Myocyte (in vitro differentiated cells): ENCODE measurements around the gene PCBP4. TPM values are rescaled to one million over a fixed set of nuclear protein-coding genes. Genes with fewer than 3 reads are reported as not detected.
"Not testable (repeated sequence)": the region's sequence is repeated elsewhere in the genome, so short reads cannot be mapped to it uniquely, and the experiment has no call there.

ENCODE experiments used
- DNase-seq: peaks from one replicate; pipeline ENCODE4 v3.0.0-alpha.2; 2012; ENCODE audit warnings: low read depth
- total RNA-seq: library from RNA; depleted of rRNA; stranded (reverse); fragments of >200 nt; gene quantifications from 2 replicates; pipeline ENCODE4 v1.2.3, GENCODE V29; 2014

The PCBP4 gene
- total RNA-seq, 1 donor from 2014 or later, result 159 TPM

DNA sequence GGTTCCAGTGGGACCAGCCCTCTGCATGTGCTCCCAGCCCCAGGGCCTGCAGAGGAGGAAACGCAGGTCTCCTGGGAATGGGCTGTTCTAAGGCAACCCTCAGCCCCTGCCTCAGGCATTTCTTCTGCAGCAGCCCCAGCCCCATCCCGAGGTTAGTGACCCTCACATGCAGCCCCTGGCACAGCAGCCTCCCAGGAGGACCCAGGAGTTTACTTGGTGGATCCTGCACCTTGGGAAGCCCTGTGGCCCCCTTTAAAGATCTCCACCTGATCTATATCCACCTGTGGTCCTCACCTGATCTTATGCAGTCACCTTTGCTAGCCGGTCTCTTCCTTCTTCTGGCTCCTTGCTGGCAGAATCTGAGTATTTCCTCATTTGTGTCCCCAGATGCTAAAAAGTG, 38.3 kb downstream of the PCBP4 start:
- not testable (repeated sequence) for DNase-seq

DNA sequence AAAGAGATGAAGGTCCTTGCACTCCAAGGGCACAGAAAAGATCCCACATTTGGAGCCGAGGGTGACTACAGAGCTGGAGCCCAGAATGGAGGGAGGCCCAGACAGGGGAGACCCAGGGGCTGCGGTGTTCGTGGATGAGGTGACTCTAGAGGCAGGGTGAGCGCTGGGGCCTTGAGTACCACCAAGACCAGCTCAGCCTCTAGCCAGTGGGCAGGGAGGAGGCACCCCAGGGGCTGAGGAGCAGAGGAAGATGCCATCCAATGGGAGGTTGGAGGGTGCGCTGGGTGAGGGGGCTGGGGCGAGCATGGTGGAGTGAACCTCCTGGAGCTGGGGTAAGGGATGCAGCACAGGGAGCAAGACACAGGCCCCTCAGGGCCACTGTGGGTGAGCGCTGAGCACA, 38.8 kb downstream of the PCBP4 start:
- DNase-seq, result no peak

DNA sequence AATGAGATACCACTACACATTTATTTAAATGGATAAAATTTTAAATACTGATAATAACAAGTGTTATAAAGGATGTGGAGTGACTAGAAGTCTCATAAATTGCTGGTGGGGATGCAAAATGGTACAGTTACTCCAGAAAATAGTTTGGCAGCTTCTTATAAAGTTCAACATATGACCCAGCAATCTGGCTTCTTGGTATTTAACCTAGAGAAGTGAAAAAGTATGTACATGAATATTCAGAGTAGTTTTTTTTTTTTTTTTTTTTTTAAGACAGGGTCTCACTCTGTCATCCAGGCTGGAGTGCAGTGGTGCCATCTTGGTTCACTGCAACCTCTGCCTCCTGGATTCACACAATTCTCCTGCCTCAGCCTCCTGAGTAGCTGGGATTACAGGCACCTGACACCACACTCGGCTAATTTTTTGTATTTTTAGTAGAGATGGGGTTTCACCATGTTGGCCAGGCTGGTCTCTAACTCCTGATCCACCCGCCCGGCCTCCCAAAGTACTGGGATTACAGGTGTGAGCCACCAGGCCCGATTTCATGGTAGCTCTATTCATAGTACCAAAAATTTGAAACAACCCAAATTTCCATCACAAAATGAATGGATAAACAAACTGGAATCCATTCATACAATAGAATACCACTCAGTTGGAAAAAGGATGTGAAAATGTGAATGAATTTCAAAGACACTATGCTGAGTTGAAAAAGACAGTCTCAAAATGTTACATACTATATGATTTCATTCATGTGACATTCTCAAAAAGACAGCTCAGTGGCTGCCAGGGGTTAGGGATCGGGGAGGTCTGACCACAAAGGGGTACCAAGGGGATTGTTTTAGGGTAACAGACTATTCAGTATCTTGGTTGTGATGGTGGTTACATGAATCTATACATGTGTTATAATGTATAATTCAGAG, 39.9 kb downstream of the PCBP4 start:
- DNase-seq, result no peak

DNA sequence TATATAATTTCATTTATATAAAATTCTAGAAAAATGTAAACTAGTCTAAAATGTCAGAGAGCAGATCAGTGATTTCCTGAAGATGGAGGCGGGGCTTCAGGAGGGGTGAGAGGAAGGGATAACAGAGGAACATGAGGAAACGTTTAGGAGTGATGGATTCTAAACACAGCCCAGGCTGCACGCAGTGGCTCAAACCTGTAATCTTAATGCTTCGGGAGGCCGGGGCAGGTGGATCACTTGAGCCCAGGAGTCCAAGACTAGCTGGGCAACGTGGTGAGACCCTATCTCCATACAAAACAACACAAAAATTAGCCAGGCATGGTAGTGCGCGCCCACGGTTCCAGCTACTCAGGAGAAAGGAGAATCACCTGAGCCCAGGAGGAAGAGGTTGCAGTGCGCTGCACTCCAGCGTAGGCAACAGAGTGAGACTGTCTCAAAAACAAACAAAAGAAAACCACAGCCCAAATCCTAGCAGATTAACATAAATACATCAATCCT, 46.1 kb downstream of the PCBP4 start:
- no peak for DNase-seq

DNA sequence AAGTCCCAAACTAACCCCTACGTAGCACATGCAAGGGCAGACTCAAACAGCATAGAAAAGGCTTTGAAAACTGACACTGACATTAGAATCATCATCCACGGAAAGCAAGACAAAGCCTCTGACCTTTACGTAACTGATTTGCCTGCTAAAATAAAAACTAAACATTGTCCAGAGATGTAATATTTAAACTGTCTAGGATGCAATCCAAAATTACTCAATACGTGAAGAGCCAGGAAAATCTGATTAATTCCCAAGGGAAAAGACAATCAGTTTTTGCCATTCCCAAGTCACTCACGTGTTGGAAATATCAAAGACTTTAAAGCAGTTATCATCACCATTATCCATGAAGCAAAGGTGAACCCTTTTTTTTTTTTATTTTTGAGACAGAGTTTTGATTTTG, 50.8 kb downstream of the PCBP4 start:
- DNase-seq, result no peak

DNA sequence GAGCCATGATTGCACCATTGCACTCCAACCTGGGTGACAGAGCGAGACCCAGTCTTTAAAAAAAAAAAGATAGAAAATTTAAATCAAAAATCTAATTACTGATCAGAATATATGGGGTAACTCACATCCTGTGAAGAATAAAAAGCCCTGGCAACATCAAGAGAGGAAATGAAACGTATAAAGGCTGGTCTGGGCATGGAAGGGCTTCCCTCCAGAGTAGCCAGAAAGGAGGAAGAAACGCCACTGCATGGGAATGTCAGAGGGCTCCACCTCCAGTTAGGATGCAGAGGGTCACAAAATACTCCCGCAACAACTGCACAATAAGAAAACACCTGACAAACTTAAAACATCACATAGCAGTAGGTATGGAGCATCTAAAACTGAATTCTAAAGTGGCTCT, 59.2 kb downstream of the PCBP4 start:
- DNase-seq, result no peak

Other genes with a start within 250 kb of the PCBP4 start
- not detected in 2 replicates for gene IQCF6, start 188.2 kb downstream of the PCBP4 start, total RNA-seq
- not detected in 2 replicates for gene IQCF2, start 105.8 kb downstream of the PCBP4 start, total RNA-seq
- gene IQCF5, start 91.9 kb downstream of the PCBP4 start, total RNA-seq, result not detected in 2 replicates
- gene IQCF1, start 64.1 kb downstream of the PCBP4 start, total RNA-seq, result not detected in 2 replicates
- gene RRP9, start 25.6 kb downstream of the PCBP4 start, total RNA-seq, result 22.1 and 22.3 TPM in 2 replicates
- 21.7 and 24.0 TPM in 2 replicates for gene PARP3, start 25.1 kb downstream of the PCBP4 start, total RNA-seq
- gene GPR62, start 12.1 kb downstream of the PCBP4 start, total RNA-seq, result not detected in 2 replicates
- gene ABHD14B, start 6.6 kb upstream of the PCBP4 start, total RNA-seq, result 31.6 and 32.5 TPM in 2 replicates
- gene ABHD14A, start 7.6 kb upstream of the PCBP4 start, total RNA-seq, result 20.6 and 38.8 TPM in 2 replicates
- 44.5 and 52.9 TPM in 2 replicates for gene ACY1, start 16.1 kb upstream of the PCBP4 start, total RNA-seq
- 1,456 and 1,610 TPM in 2 replicates for gene RPL29, start 28.4 kb upstream of the PCBP4 start, total RNA-seq
- gene DUSP7, start 89.1 kb upstream of the PCBP4 start, total RNA-seq, result 8.9 and 12.3 TPM in 2 replicates
- 1.2 and 1.3 TPM in 2 replicates for gene POC1A, start 187.0 kb upstream of the PCBP4 start, total RNA-seq
- 59.7 and 83.9 TPM in 2 replicates for gene ALAS1, start 230.7 kb upstream of the PCBP4 start, total RNA-seq